Esophagus muscularis mucosa (tissue), 4 donors: Measurements from ENCODE around the gene ADCY6. TPM values are rescaled to one million over a fixed set of nuclear protein-coding genes. Genes with fewer than 3 reads are reported as not detected.

Experiments
- DNase-seq: peaks from one replicate; pipeline ENCODE4 v3.0.0-alpha.2; 2017; ENCODE audit errors: extremely low spot score
- H3K27ac ChIP-seq, 4 donors: fragments of 200-600 bp; sonication (generic); replicated peaks in 1 of 4; 1 replicate in 3 of 4; 2 replicates in 1 of 4; pipeline ENCODE4 v1.5.1; 2016 to 2019; ENCODE audit warnings: mild to moderate bottlenecking in 1 of 4
- H3K27me3 ChIP-seq, 4 donors: fragments of 200-600 bp; sonication (generic); one replicate each; pipeline versions ENCODE4 v1.5.1 to v1.6.0; 2016 to 2019
- H3K36me3 ChIP-seq, 4 donors: fragments of 200-600 bp; sonication (generic); one replicate each; pipeline ENCODE4 v1.5.1; 2016 to 2019
- H3K4me1 ChIP-seq, 4 donors: fragments of 200-600 bp; sonication (generic); one replicate each; pipeline ENCODE4 v1.5.1; 2016 to 2019
- H3K4me3 ChIP-seq, 4 donors: fragments of 200-600 bp; sonication (generic); 1 replicate in 2 of 4; 2 replicates in 2 of 4; pipeline ENCODE4 v1.5.1; 2016 to 2019; ENCODE audit warnings: mild to moderate bottlenecking in 4 of 4, moderate library complexity in 1 of 4
- H3K9me3 ChIP-seq, 4 donors: fragments of 200-600 bp; sonication (generic); 1 replicate in 3 of 4; 2 replicates in 1 of 4; pipeline ENCODE4 v1.5.1; 2016 to 2019
- EP300 ChIP-seq: sonication (generic); formaldehyde crosslinking; IDR thresholded peaks from one replicate; pipeline ENCODE4 v1.6.1; 2017; ENCODE audit warnings: antibody characterized with exemption
- POLR2A ChIP-seq: fragments of 450-650 bp; IDR thresholded peaks from one replicate; pipeline ENCODE4 v1.6.1; 2017; ENCODE audit warnings: antibody characterized with exemption, moderate library complexity, mild to moderate bottlenecking, low read depth
- POLR2AphosphoS5 ChIP-seq, 2 donors: sonication (generic); formaldehyde crosslinking; IDR thresholded peaks; one replicate each; pipeline ENCODE4 v1.6.1; 2017; ENCODE audit warnings: antibody characterized with exemption in 2 of 2
- WGBS: methylation state at CpG from one replicate; pipeline ENCODE4 v1.1.5; 2018; 5-methylcytosine and 5-hydroxymethylcytosine counted together
- intact Hi-C: fragments of 100-400 bp; cut with DNase I; formaldehyde crosslinking; loops from one replicate; pipeline ENCODE4 v1.15.1; 2023
- total RNA-seq, 4 donors: library from RNA; depleted of rRNA; stranded (reverse); fragments of >200 nt; gene quantifications; one replicate each; pipeline versions ENCODE4 v1.1.0 to v1.2.1, GENCODE V29; 2016
- TF ChIP-seq, protein P1 (sequence below), 3 experiments: fragments of 200-600 bp in 2 of 3; fragments of 450-650 bp in 1 of 3; sonication (generic) in 2 of 3; IDR thresholded peaks; one replicate each; pipeline ENCODE4 v1.5.1; 2017 to 2019; ENCODE audit warnings: antibody characterized with exemption in 3 of 3, mild to moderate bottlenecking in 2 of 3, moderate library complexity in 1 of 3

Gene ADCY6
- total RNA-seq, 4 donors from 2014 or later: 17.9 to 35.5 (median 24.0) TPM

DNA sequence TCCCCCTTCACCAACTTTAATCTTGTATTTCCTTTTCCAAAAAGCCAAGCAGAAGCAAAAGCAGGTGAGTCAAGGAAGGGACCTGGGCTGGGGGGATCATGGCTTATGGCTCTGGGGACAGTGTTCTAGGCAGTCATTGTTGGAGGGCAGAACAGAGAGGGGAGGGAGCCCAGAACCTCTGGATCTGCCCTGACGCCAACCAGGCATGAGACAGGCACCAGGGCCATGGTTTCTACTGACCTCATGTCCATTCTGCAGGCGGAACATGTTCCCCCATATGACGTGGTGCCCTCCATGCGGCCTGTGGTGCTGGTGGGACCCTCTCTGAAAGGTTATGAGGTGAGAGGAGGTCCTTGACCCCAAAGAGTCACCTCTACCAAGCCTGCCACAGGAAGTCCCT is 36.0 kb upstream of the ADCY6 start:
- H3K9me3 ChIP-seq: no peaks in the 10 kb centered on the region
- no peaks in the 10 kb centered on the region for H3K4me1 ChIP-seq
- no peak overlapping the region for H3K27ac ChIP-seq
- DNase-seq: no peak
- intact Hi-C loops: no loop called here
- WGBS: 96% methylated on average over 4 of the region's 4 CpGs
- H3K27me3 ChIP-seq: no peaks in the 10 kb centered on the region
- H3K36me3 ChIP-seq: peaks cover 28 to 71% (median 54%) of the 10 kb centered on the region in 4 donors
- TF ChIP-seq POLR2AphosphoS5 (IDR thresholded peaks at IDR 0.05) (no peak), POLR2A (no peak)
- no peak overlapping the region for H3K4me3 ChIP-seq

DNA sequence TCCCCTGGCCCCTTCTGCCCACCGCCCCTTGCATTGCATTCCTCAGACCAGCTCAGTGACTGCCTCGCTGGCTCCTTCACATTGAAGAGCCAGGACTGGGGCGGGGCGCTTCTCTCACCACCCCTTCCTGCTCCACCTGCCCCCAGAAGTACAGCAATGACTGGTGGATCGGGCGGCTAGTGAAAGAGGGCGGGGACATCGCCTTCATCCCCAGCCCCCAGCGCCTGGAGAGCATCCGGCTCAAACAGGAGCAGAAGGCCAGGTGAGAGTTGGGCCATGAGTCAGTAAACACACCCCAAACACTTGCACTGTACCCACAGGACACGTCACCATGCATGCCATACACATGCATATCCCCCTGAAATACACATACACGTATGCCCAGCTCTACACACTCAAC is 35.2 kb upstream of the ADCY6 start:
- intact Hi-C loops: no loop called here
- peaks cover 3 to 5% (median 5%) of the 10 kb centered on the region in 4 donors for H3K4me1 ChIP-seq
- DNase-seq: no peak
- 89% methylated on average over 12 of the region's 12 CpGs for WGBS
- H3K9me3 ChIP-seq: no peaks in the 10 kb centered on the region
- H3K4me3 ChIP-seq: no peak overlapping the region
- peaks cover 20 to 63% (median 46%) of the 10 kb centered on the region in 4 donors for H3K36me3 ChIP-seq
- TF ChIP-seq EP300: no peak
- TF ChIP-seq, protein P1, sequence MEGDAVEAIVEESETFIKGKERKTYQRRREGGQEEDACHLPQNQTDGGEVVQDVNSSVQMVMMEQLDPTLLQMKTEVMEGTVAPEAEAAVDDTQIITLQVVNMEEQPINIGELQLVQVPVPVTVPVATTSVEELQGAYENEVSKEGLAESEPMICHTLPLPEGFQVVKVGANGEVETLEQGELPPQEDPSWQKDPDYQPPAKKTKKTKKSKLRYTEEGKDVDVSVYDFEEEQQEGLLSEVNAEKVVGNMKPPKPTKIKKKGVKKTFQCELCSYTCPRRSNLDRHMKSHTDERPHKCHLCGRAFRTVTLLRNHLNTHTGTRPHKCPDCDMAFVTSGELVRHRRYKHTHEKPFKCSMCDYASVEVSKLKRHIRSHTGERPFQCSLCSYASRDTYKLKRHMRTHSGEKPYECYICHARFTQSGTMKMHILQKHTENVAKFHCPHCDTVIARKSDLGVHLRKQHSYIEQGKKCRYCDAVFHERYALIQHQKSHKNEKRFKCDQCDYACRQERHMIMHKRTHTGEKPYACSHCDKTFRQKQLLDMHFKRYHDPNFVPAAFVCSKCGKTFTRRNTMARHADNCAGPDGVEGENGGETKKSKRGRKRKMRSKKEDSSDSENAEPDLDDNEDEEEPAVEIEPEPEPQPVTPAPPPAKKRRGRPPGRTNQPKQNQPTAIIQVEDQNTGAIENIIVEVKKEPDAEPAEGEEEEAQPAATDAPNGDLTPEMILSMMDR (IDR thresholded peaks at IDR 0.05): no peak
- H3K27ac ChIP-seq: no peak overlapping the region
- no peaks in the 10 kb centered on the region for H3K27me3 ChIP-seq

DNA sequence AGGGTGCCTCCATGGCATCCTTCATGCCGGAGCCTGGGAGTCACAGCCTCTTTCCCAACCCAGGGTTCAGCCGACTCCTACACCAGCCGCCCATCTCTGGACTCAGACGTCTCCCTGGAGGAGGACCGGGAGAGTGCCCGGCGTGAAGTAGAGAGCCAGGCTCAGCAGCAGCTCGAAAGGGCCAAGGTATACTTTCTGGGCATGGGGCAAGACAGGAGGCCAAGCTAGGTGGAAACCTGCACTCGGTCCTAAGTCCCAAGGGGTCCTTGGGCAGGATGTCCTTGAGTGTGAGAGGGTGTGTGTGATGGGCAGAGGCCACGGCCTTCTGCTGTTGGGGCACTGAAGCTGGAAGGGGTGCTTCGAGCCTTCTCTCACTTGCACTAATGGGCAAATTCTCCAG is 34.4 kb upstream of the ADCY6 start:
- Histone ChIP-seq H3K4me3 (no peak overlapping the region), H3K27me3 (no peaks in the 10 kb centered on the region), H3K27ac (no peak overlapping the region), H3K9me3 (no peaks in the 10 kb centered on the region), H3K4me1 (peaks cover 6 to 11% (median 10%) of the 10 kb centered on the region in 4 donors), H3K36me3 (peaks cover 13 to 55% (median 38%) of the 10 kb centered on the region in 4 donors)
- intact Hi-C loops: no loop called here
- DNase-seq: no peak
- TF ChIP-seq POLR2AphosphoS5 (IDR thresholded peaks at IDR 0.05) (no peak), EP300 (no peak), POLR2A (no peak)
- TF ChIP-seq, protein P1 (IDR thresholded peaks at IDR 0.05): no peak
- 89% methylated on average over 11 of the region's 11 CpGs for WGBS

DNA sequence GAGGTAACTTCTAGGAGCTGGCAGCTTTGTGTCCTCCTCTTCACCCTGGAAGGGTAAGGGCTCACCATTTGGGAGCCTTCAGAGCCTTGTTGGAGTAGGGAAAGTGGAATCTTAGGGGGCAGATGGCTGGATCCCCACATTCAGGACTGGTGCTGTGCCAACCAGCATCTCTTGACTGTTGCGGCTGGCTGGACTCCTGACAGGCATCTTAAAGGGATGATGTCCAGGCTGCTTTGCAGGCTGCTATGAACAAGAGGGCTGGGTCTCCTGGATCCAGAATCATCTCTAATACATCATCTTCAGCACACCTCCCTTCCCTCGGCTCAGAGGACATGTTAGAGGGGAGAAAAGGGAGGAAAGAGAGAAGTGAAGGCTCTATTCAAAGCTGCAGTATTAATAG is 33.8 kb upstream of the ADCY6 start:
- Histone ChIP-seq H3K9me3 (no peaks in the 10 kb centered on the region), H3K4me1 (peaks cover 10 to 16% (median 15%) of the 10 kb centered on the region in 4 donors), H3K36me3 (peaks cover 11 to 49% (median 32%) of the 10 kb centered on the region in 4 donors), H3K27ac (no peak overlapping the region), H3K27me3 (no peaks in the 10 kb centered on the region), H3K4me3 (no peak overlapping the region)
- WGBS: 75% methylated on average over 2 of the region's 2 CpGs
- no peak for DNase-seq
- TF ChIP-seq POLR2AphosphoS5 (IDR thresholded peaks at IDR 0.05) (no peak), EP300 (no peak), POLR2A (no peak)
- TF ChIP-seq, protein P1 (IDR thresholded peaks at IDR 0.05): no peak
- intact Hi-C loops: no loop called here

DNA sequence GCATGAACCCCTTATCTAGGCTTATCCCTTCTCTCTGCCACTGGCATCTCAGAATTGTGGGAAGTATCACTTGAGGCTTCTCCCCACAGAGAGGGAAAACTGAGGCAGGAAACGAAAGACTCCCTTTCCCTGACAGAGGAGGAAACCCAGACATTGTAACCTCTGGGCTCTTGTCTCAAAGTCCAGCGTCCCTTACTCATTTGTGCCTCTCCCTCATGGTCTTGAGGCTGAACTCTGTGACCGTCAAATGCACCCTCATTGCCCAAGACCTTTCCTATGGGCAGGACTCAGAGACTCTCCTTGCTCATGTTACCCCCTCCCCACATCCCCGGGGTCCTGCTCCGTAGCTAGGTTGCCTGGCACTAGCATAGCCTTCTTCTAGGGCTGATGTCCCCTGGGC is 33.2 kb upstream of the ADCY6 start:
- H3K27me3 ChIP-seq: no peaks in the 10 kb centered on the region
- H3K4me1 ChIP-seq: peaks cover 16 to 21% (median 20%) of the 10 kb centered on the region in 4 donors
- DNase-seq: no peak
- peaks cover 7 to 44% (median 28%) of the 10 kb centered on the region in 4 donors for H3K36me3 ChIP-seq
- no peak for TF ChIP-seq POLR2AphosphoS5 (IDR thresholded peaks at IDR 0.05)
- TF ChIP-seq EP300: no peak
- no peak for TF ChIP-seq POLR2A
- TF ChIP-seq, protein P1 (IDR thresholded peaks at IDR 0.05): no peak
- H3K27ac ChIP-seq: no peak overlapping the region
- H3K4me3 ChIP-seq: no peak overlapping the region
- no peaks in the 10 kb centered on the region for H3K9me3 ChIP-seq
- intact Hi-C loops: no loop called here
- 92% methylated on average over 5 of the region's 5 CpGs for WGBS
